Breast epithelium (tissue), 3 donors: ENCODE measurements around the gene RNU1-4.
"Not testable (repeated sequence)": the region's sequence is repeated elsewhere in the genome, so short reads cannot be mapped to it uniquely, and the experiment has no call there.

ENCODE experiments used
- POLR2A ChIP-seq: fragments of 450-650 bp; IDR thresholded peaks from one replicate; pipeline ENCODE4 v1.6.1; 2016; ENCODE audit warnings: antibody characterized with exemption, mild to moderate bottlenecking, moderate library complexity
- POLR2AphosphoS5 ChIP-seq, 3 donors: sonication (generic); formaldehyde crosslinking; IDR thresholded peaks; one replicate each; pipeline ENCODE4 v1.6.1; 2017; ENCODE audit warnings: antibody characterized with exemption in 3 of 3
- TF ChIP-seq, protein P1 (sequence below), 3 donors: fragments of 450-650 bp; IDR thresholded peaks; one replicate each; pipeline ENCODE4 v1.5.1; 2016 to 2017; ENCODE audit warnings: antibody characterized with exemption in 3 of 3, mild to moderate bottlenecking in 3 of 3, moderate library complexity in 3 of 3

DNA sequence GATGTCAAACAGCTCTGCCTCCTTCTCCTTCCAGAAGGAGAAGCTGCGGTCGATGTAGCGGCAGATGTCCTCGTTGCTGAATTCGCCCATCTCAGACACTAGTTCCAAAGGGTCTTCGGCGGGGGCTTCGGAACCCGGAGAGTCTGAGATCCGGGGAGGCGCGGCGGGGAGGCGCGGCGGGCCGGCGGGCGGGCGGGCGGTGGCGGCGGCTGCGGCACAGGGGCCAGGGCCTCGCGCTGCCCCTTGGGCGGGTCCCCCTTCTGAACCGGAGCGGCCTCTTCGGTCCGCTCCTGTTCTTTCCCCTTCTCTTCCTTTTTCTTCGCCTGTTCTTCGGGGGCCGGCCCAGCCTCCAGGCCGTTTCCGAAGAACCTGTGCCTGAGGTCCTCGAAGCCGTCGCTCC is 48.0 kb upstream of the RNU1-4 start:
- TF ChIP-seq, protein P1, sequence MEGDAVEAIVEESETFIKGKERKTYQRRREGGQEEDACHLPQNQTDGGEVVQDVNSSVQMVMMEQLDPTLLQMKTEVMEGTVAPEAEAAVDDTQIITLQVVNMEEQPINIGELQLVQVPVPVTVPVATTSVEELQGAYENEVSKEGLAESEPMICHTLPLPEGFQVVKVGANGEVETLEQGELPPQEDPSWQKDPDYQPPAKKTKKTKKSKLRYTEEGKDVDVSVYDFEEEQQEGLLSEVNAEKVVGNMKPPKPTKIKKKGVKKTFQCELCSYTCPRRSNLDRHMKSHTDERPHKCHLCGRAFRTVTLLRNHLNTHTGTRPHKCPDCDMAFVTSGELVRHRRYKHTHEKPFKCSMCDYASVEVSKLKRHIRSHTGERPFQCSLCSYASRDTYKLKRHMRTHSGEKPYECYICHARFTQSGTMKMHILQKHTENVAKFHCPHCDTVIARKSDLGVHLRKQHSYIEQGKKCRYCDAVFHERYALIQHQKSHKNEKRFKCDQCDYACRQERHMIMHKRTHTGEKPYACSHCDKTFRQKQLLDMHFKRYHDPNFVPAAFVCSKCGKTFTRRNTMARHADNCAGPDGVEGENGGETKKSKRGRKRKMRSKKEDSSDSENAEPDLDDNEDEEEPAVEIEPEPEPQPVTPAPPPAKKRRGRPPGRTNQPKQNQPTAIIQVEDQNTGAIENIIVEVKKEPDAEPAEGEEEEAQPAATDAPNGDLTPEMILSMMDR (IDR thresholded peaks at IDR 0.05): not testable (repeated sequence)
- TF ChIP-seq POLR2A; POLR2AphosphoS5 (IDR thresholded peaks at IDR 0.05): not testable (repeated sequence)
